Right atrium auricular region (tissue), 2 donors: ENCODE data around the gene TSG101. TPM values are rescaled to one million over a fixed set of nuclear protein-coding genes. Genes with fewer than 3 reads are reported as not detected.

ENCODE experiments used
- DNase-seq: peaks from one replicate; pipeline ENCODE4 v3.0.0-alpha.2; 2019; ENCODE audit warnings: low spot score
- H3K27ac ChIP-seq, 2 donors: fragments of 200-600 bp; sonication (generic); 1 replicate in 1 of 2; 2 replicates in 1 of 2; pipeline ENCODE4 v1.5.1; 2016 to 2019
- H3K27me3 ChIP-seq, 2 donors: fragments of 200-600 bp; sonication (generic); one replicate each; pipeline versions ENCODE4 v1.5.1 to v1.6.0; 2017 to 2019
- H3K36me3 ChIP-seq: fragments of 200-600 bp; sonication (generic); one replicate; pipeline ENCODE4 v1.5.1; 2016
- H3K4me1 ChIP-seq, 2 donors: fragments of 200-600 bp; sonication (generic); one replicate each; pipeline versions ENCODE4 v1.5.1 to v1.6.0; 2017 to 2019
- H3K4me3 ChIP-seq, 2 donors: fragments of 200-600 bp; sonication (generic); 1 replicate in 1 of 2; 2 replicates in 1 of 2; pipeline ENCODE4 v1.5.1; 2017 to 2019; ENCODE audit warnings: mild to moderate bottlenecking in 1 of 2, moderate library complexity in 1 of 2
- H3K9me3 ChIP-seq, 2 donors: fragments of 200-600 bp; sonication (generic); one replicate each; pipeline ENCODE4 v1.5.1; 2019
- CTCF ChIP-seq, 2 donors: fragments of 200-600 bp; sonication (generic); IDR thresholded peaks; one replicate each; pipeline ENCODE4 v1.5.1; 2019; ENCODE audit warnings: antibody characterized with exemption in 2 of 2
- total RNA-seq, 2 donors: library from RNA; depleted of rRNA; stranded (reverse); fragments of >200 nt; gene quantifications; one replicate each; pipeline ENCODE4 v1.1.0, GENCODE V29; 2016

TSG101 gene
- total RNA-seq, 2 donors from 2014 or later: 105 to 169 TPM

- Histone ChIP-seq H3K4me1 (no peaks in the 10 kb centered on the region), H3K4me3 (no peak overlapping the region), H3K27ac (no peak overlapping the region), H3K36me3 (no peaks in the 10 kb centered on the region), H3K27me3 (no peaks in the 10 kb centered on the region), H3K9me3 (no peaks in the 10 kb centered on the region)
- TF ChIP-seq CTCF (IDR thresholded peaks at IDR 0.05): no peak
- no peak for DNase-seq
Observed at GRCh38 chr11:18452927-18453326, 73.8 kb downstream of the TSG101 start.

- no peaks in the 10 kb centered on the region for H3K36me3 ChIP-seq
- H3K27me3 ChIP-seq: no peaks in the 10 kb centered on the region
- H3K27ac ChIP-seq: no peak overlapping the region
- no peaks in the 10 kb centered on the region for H3K4me1 ChIP-seq
- no peak for TF ChIP-seq CTCF (IDR thresholded peaks at IDR 0.05)
- no peak overlapping the region for H3K4me3 ChIP-seq
- no peak for DNase-seq
- H3K9me3 ChIP-seq: no peaks in the 10 kb centered on the region
Observed at GRCh38 chr11:18449251-18449650, 77.5 kb downstream of the TSG101 start.

- TF ChIP-seq CTCF (IDR thresholded peaks at IDR 0.05): no peak
- Histone ChIP-seq H3K27me3 (no peaks in the 10 kb centered on the region), H3K36me3 (no peaks in the 10 kb centered on the region), H3K4me1 (no peaks in the 10 kb centered on the region), H3K27ac (no peak overlapping the region), H3K4me3 (no peak overlapping the region), H3K9me3 (no peaks in the 10 kb centered on the region)
- DNase-seq: no peak
Observed at GRCh38 chr11:18438691-18439090, 88.1 kb downstream of the TSG101 start.

Other genes starting within 250 kb of the TSG101 start
- 10 to 100 TPM; 10.5 to 12.8 TPM for gene HPS5, start 204.8 kb downstream of the TSG101 start, total RNA-seq
- gene GTF2H1, start 204.4 kb downstream of the TSG101 start, total RNA-seq: 10 to 100 TPM; 19.5 to 23.8 TPM
- gene LDHA, start 132.4 kb downstream of the TSG101 start, total RNA-seq: 100 to 1,000 TPM; 187 to 316 TPM
- under 1 TPM in 1 of 2 donors, not detected in 1; 0.47 TPM for gene LDHC, start 114.6 kb downstream of the TSG101 start, total RNA-seq
- gene LDHAL6A, start 71.1 kb downstream of the TSG101 start, total RNA-seq: not detected
- 10 to 100 TPM; 19.7 to 20.7 TPM for gene UEVLD, start 61.8 kb upstream of the TSG101 start, total RNA-seq
- gene MISFA, start 72.8 kb upstream of the TSG101 start, total RNA-seq: 1 to 10 TPM; 1.3 to 8.3 TPM
- 10 to 100 TPM in 1 of 2 donors, 1 to 10 TPM in 1; 9.2 to 15.3 TPM for gene SPTY2D1, start 107.4 kb upstream of the TSG101 start, total RNA-seq
- gene TMEM86A, start 171.8 kb upstream of the TSG101 start, total RNA-seq: 1 to 10 TPM; 2.6 to 4.6 TPM
- gene IGSF22, start 199.2 kb upstream of the TSG101 start, total RNA-seq: under 1 TPM in 1 of 2 donors, not detected in 1; 0.39 TPM